GM20000 (cell line): ENCODE measurements around the gene SEMA6B.

Experiments
- DNase-seq: peaks from one replicate; pipeline ENCODE4 v3.0.0; 2012; ENCODE audit warnings: low spot score
- TF ChIP-seq, protein P1 (sequence below): IDR thresholded peaks from 2 replicates; pipeline ENCODE4 v1.5.1; 2012; ENCODE audit warnings: mild to moderate bottlenecking, control low read depth; ENCODE audit errors: extremely low read depth, missing control alignments

SEMA6B gene

DNA sequence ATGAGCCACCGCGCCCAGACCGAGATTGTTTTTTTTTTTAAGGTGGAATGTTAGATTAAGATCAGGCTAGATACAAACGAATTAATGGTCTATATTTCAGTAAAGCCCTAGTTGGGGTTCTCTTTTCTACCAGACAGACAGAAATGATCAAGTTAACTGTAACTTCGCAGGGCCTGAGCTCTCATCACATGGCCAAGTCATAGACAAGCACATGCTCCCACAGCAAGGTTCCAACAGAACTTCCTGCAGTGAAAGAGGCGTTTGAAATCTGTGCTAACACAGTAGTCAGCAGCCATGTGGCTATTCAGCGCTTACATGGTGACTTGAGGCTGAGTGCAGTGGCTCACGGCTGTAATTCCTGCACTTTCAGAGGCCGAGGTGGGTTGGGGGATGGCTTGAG, 34.7 kb upstream of the SEMA6B start:
- TF ChIP-seq, protein P1, sequence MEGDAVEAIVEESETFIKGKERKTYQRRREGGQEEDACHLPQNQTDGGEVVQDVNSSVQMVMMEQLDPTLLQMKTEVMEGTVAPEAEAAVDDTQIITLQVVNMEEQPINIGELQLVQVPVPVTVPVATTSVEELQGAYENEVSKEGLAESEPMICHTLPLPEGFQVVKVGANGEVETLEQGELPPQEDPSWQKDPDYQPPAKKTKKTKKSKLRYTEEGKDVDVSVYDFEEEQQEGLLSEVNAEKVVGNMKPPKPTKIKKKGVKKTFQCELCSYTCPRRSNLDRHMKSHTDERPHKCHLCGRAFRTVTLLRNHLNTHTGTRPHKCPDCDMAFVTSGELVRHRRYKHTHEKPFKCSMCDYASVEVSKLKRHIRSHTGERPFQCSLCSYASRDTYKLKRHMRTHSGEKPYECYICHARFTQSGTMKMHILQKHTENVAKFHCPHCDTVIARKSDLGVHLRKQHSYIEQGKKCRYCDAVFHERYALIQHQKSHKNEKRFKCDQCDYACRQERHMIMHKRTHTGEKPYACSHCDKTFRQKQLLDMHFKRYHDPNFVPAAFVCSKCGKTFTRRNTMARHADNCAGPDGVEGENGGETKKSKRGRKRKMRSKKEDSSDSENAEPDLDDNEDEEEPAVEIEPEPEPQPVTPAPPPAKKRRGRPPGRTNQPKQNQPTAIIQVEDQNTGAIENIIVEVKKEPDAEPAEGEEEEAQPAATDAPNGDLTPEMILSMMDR = no peak
- DNase-seq = no peak

- TF ChIP-seq, protein P1 = no peak
- DNase-seq = no peak
Observed at GRCh38 chr19:4593409-4593851, 33.9 kb upstream of the SEMA6B start.

DNA sequence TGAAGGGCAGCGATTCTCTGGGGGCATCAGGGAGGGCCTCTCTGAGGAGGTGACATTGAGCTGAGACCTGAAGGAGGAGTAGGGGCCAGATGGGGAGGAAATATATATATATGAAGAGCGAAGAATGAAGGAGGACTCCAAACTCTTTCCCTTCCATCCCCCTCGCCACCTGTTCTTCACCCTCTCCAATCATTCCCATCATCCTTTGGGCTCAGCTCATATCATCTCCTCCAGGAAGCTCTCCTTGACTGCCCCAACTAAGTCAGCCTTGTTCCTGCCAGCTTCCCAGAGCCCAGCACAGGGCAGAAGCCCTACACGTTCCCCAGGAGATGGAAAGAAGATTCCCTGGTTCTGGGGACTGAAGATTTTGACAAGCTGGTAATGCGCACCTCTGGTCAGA, 33.0 kb upstream of the SEMA6B start:
- no peak for DNase-seq
- TF ChIP-seq, protein P1 = no peak

GRCh38 chr19:4591320-4591719, 31.8 kb upstream of the SEMA6B start:
- no peak for DNase-seq
- TF ChIP-seq, protein P1 = no peak

GRCh38 chr19:4590559-4590958, 31.1 kb upstream of the SEMA6B start:
- no peak for DNase-seq
- TF ChIP-seq, protein P1 = no peak

DNA sequence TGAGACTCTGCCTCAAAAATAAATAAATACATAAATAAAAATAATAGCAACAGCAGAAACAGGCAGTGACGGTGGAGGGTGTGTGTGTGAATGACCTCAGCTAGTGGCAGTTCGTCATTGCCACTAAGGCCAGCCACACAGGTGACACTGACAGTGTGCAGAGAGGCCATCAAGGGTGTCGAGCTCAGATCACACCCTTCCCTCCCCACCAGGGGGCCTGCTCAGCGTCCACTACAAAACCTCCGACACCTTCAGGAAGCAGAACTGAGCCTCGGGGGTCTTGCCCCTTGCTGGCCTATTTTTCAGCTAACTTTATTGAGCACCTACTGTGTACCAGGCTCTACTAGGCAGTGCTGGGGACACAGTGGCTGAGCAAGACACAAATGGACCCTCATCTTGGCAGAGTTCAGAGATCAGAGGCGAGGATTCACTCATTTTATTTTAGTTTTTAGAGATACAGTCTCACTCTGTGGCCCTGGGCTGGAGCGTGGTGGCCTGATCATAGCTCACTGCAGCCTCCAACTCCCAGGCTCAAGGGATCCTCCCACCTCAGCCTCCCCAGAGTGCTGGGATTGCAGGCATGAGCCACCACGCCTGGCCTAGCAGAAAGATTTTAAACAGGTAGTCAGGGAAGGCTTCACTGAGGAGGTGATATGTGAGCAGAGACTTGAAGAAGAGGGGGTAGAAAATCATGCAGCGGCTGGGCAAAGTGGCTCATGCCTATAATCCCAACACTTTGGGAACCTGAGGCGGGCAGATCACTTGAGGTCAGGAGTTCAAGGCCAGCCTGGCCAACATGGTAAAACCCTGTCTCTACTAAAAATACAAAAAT, 30.3 kb upstream of the SEMA6B start:
- TF ChIP-seq, protein P1 = peak; percentile 31

DNA sequence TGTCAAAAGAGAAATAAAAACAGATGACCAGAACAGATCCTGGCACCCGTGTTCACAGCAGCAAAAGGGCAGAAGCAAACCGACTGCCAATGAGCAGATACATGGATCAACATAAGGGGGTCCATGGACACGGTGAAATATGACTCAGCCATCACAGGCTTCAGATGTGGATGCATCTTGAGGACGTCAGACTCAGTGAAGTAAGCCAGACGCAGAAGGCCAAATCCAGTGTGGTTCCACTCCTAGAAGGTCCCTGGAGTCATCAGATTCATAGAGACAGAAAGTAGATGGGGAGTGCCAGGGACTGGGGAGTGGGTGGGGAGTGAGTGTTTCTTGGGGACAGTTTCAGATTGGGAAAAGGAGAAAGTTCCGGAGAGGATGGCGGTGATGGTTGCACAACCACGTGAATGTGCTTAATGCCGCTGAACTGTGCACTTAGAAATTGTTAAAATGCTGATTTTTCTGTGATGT, 28.8 kb upstream of the SEMA6B start:
- no peak for DNase-seq

More for the DNA sequence above, 30.3 kb upstream of the SEMA6B start:
- peak; percentile 76 for DNase-seq

More for the DNA sequence above, 28.8 kb upstream of the SEMA6B start:
- TF ChIP-seq, protein P1 = no peak
